Measurements from ENCODE around the gene SPTB.

The SPTB gene

DNA sequence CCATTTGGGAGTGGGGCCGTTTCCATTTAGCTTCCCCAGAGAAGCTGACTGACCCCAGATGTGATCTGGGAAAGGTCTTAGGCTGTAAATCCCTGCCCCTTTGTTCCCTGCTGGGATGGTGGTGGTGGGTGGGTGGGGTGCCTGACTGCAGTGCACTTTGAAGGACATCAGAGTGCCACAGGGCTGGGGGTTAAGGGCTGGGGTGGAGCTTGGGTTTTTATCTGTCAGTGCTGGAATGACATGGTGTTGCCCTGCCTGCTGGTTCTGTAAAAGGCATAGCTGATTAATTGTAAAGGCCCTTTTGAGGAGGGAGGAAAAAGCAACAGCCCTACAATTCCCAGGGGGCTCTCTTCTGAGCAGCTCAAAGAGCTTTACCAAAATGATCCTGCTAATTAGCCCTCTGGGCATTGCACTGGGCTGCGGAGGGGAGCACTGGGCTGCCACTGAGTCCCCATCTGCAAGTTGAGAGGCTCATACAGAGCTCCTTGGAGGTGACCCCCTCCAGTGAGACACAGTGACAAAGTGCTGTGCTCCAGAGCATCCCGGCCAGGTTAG is 154.4 kb downstream of the SPTB start:
- FAIRE-seq (no peak), DNase-seq (ENCODE audit: insufficient read length, low spot score) (no peak)
- no peak for TF ChIP-seq POLR2A (IDR thresholded peaks at IDR 0.05; ENCODE audit: low read depth, low read length)

DNA sequence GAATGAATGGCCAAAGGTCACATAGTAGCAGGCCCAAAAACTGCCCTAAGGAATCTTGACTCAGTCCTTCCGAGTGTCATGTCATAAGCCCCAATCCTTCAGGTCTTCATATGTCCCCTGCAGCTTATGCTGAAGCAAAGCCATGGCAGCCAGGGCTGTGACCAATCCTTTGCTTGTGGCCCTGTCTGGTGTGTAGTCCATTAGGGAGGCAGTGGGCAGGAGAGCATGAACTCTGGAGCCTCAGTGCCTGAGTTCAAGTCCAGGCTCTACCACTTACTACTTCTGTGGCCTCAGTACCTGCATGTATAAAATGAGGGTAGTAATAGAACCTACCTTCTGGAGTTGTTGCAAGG is 155.2 kb downstream of the SPTB start:
- no peak for TF ChIP-seq POLR2A (IDR thresholded peaks at IDR 0.05; ENCODE audit: low read depth, low read length)
- no peak for FAIRE-seq
- DNase-seq (ENCODE audit: insufficient read length, low spot score), result no peak

DNA sequence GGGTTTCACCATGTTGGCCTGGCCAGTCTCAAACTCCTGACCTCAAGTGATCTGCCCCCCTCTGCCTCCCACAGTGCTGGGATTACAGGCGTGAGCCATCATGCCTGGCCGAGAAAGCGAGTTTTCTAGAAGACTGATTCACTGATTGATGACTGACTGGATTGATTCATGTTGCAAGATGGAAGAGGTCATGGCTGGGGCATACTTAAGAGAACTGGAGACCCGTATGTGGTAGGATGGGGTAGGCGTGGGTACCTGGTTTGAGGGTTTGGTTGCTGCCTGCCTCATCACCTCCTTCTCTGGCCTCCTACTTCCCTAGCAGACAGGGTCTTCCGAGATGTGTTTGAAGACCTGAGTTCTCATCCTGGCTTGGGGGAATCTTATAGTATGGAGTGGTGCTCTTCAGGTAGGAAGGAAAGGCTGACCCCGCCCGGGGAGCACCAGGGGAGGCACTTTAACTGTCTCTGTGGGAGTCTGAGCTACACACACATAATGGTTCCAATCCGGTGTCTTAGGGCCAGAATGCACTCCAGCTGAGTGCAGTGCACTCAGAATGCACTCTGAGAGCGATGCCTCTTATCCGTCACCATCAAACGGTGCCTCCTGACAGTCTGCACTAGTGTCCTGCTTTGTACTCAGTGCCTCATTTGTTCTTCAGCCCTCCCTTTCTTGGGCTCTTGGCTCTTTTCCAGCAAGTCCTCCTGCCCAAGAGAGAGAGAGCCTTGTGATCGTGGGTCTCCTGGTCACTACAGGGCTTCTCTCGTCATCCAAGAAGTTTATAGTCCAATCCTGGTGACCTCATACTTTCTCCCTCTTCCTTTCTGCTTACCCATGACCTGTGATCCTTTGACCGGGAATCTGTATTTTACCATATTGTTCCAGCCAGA is 155.8 kb downstream of the SPTB start:
- no peak for TF ChIP-seq POLR2A (IDR thresholded peaks at IDR 0.05; ENCODE audit: low read depth, low read length)
- FAIRE-seq, result no peak
- no peak for DNase-seq (ENCODE audit: insufficient read length, low spot score)

DNA sequence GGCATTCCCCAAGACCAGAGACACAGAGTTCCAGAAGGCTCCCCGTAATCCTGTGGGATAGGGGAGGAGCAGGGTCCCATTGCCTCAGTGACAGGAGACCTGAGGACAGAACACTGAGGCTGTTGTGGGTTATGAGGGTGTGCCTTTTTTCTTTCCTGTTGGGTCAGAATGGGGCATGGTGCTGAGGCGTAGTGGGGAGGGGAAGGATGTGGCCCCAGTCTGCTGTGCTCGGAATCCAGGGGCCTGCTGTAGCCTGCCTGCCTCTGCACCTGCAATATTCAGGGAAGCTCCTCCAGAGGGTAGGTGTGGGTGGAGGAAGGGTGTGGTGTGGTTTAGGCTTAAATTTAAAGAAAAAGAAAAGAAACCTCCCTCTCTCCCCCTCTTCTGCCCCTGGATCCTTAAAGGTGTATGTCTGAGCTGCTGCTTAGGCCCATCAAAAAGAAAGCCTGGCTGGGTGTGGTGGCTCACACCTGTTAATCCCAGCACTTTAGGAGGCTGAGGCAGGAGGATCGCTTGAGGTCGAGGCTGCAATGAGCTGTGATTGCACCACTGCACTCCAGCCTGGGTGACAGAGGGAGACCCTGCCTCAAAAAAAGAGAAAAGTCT is 156.8 kb downstream of the SPTB start:
- FAIRE-seq, result no peak
- no peak for DNase-seq (ENCODE audit: insufficient read length, low spot score)
- TF ChIP-seq POLR2A (IDR thresholded peaks at IDR 0.05; ENCODE audit: low read depth, low read length), result no peak

DNA sequence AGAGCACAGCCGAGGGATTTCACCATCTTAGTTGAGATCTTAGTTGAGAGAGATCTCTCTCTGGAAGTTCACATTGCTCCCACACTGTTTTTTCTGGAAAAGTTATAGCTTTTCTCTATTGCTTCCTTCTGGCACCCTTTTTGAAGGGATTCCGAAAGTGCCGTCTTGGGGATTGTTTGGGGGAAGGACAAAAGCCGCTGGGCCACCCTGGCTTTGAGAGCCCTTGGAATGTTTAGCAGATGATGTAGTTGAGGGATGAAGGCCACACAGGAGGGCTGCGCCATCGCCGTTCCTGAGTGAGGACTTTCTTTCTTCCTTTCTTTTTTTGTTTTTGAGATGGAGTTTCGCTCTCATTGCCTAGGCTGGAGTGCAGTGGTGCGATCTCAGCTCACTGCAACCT is 157.8 kb downstream of the SPTB start:
- no peak for DNase-seq (ENCODE audit: insufficient read length, low spot score)
- no peak for TF ChIP-seq POLR2A (IDR thresholded peaks at IDR 0.05; ENCODE audit: low read depth, low read length)
- no peak for FAIRE-seq

DNA sequence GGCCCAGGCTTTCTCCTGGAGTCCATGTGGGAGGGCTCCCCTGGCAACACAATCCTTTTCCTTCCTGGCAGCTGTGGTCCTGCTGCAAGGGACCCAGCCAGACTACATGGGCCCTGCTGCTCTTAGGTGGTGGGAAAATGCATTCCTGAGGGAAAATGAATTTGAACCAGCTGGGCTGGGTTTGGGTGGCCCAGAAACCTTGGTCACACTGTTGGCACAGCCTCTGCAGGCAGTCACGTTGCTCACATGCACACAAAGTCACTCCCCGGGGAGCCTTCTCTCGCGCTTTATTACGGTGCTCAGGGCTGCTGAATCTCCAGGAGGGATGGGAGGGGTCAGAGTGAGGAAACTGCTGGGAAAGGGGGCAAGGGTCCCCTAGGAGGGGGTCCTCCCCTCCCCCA is 158.3 kb downstream of the SPTB start:
- FAIRE-seq, result peak; percentile 70
- TF ChIP-seq POLR2A (IDR thresholded peaks at IDR 0.05; ENCODE audit: low read depth, low read length), result no peak
- peak; percentile 44 for DNase-seq (ENCODE audit: insufficient read length, low spot score)

DNA sequence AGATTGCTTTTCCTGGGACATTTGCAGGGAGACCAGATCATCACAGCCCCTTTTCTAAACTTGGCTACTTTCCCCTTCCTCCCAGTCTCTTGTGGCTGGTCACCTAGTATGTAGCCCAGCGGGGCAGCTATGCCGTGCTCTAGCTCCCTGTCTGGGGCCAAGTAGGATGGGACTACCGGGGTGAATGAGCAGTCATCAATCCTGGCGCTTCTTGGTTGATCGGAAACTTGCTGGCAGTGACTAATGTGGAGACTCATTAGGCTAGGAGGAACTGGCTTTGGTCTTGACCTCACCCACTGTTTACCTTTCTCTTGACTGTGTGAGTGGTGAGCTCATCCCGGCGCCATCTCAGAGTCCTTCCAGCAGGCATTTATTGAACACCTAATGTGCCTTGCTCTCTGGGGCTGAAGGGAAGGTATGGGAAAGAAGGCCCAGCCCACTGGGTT is 159.6 kb downstream of the SPTB start:
- peak; percentile 96 for FAIRE-seq
- no peak for TF ChIP-seq POLR2A (IDR thresholded peaks at IDR 0.05; ENCODE audit: low read depth, low read length)
- DNase-seq (ENCODE audit: insufficient read length, low spot score), result peak; percentile 84

DNA sequence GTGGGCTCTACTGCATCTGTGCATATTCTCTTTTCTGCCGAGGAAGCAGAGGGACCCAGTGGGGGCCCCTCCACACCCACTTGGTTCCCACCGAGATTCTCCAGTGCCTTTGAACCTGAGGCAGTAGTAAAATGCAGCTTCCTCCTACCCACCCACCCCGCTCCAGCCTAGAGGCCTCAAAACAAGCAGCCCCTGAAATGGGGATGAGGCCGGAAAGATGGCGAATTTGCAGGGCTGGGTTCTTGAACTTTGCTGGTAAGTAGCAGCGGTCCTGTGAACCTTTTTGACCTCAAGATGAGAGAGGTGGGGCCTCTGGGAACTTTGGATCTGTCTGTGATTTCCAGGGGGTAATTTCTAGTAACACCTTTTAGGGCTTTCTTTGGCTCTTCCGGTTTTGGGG is 160.1 kb downstream of the SPTB start:
- no peak for FAIRE-seq
- no peak for TF ChIP-seq POLR2A (IDR thresholded peaks at IDR 0.05; ENCODE audit: low read depth, low read length)
- DNase-seq (ENCODE audit: insufficient read length, low spot score), result no peak

DNA sequence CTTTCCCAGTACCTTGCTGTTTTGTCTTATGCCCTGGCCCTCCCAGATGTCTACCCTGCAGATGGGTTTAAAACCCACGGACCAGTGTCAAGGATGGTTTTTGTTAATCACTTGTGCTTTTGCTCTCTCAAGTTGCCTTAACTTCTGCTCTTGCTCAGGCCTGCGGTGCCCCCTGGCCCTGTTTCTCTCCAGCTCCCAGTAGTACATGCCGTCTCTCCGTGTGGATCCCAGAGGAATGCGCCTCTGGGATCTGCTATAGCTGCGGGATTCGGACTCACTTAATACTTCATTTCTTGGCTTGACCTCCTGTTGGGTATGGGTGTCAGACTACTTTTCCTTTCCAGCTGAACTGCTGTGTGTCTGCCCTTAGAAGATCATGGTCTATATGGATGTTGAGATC is 160.9 kb downstream of the SPTB start:
- DNase-seq (ENCODE audit: insufficient read length, low spot score), result no peak
- TF ChIP-seq POLR2A (IDR thresholded peaks at IDR 0.05; ENCODE audit: low read depth, low read length), result no peak
- no peak for FAIRE-seq

DNA sequence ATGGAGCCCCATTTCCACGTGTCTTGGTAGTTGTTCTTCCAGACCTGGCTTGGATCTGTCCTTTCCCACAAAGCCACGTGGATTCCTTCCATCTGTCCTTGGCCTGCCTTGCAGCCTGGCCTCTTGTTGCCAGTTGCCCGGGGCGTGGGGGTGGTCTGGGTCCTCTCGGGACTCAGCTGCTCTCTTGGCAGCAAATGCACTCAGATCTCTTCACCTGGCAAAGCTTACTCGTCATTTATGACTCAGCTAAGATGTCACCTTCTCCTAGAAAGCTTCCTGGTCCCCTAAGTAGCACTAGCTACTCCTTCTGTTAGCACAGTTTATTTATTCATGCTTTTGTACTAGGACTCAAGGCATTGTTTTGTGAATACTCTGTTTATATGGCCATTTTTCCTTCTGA is 161.8 kb downstream of the SPTB start:
- no peak for TF ChIP-seq POLR2A (IDR thresholded peaks at IDR 0.05; ENCODE audit: low read depth, low read length)
- DNase-seq (ENCODE audit: insufficient read length, low spot score) (no peak), FAIRE-seq (no peak)

DNA sequence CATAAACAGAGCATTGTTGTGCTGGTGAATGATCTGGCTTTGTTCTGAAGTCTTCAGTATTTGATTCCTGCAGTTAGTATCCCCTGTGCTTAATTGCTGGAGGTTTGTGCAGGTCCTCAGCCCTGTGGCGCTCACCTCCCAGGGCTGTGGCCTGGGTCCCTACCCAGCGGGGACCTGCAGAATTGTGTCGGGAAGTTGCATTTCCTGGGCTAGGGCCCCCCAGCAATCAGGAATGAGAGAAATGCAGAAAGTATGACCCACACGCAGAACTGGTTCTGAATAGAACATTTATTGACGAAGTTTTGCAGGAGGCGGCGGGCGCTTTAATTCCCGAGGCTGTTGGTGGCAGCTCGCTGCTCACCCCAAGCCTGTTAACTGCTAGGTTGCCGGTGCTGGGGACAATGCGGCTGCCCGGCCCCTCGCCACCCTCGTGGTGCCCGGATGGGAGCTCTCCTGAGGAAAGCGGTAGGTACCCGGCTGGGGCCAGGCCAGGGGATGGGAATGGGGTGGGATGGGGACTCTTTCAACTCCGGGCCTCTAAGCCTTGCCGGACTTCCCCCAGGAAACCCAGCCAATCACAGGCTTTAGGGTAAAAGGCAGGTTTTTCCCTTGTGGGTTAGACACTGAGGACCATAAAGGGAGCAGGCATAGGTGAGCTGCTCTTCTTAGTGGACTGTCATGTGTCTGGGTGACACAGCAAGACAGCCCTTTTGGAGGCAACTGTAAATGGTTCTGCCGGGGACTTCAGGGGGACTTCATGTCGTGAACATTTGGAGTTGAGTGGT is 163.9 kb downstream of the SPTB start:
- no peak for TF ChIP-seq POLR2A (IDR thresholded peaks at IDR 0.05; ENCODE audit: low read depth, low read length)
- FAIRE-seq (no peak), DNase-seq (ENCODE audit: insufficient read length, low spot score) (no peak)

DNA sequence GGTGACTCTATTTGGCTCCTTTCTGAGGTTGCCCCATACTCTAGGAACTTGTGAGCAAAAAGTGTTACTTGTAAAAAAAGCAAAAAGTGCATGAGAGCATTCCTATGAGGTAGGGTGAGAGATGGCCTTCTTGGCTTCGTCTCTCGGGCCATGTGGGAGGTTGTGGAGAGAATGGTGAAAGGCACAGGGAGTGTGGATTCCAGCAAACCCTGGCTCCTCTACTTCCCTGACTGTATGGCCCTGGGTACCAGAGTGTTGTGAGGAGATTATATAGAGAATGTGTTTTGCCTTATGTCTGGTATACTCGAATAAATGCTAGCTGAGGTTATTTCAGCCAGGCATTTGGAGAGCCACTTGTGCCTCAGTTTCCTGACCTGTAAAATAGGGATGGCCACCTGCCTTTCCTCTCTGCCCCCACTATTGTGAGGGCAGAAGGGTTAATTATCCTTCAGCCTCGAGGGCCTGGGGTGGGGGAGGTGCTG is 164.5 kb downstream of the SPTB start:
- DNase-seq (ENCODE audit: insufficient read length, low spot score) (no peak), FAIRE-seq (no peak)
- TF ChIP-seq POLR2A (IDR thresholded peaks at IDR 0.05; ENCODE audit: low read depth, low read length), result no peak

DNA sequence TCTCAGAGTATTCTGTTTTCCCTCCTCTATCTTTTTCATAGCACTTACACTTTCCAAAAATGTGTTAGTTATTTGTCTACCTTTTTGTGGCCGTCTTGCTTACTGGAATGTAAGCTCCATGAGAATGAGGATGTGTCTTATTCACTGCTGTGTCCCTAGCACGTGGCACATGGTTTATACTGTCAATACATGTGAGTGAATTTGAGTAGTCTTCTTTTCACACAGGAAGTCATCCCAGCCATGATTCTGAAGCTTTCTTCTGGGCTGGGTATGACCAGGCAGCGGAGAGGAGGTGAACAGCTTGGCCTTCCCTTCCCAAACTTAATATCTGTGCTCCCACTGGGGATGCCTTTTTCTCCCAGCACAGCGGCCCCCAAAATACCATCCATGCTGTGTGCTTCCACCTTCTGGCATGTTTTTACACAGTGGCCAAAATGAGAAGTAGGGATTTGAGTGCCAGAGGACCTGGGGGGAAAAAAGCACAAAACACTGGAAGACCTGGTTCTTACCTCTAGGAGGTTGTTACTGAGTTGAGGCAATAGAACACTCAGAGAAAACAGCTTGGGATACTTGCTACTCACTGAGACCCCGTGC is 165.2 kb downstream of the SPTB start:
- no peak for TF ChIP-seq POLR2A (IDR thresholded peaks at IDR 0.05; ENCODE audit: low read depth, low read length)
- DNase-seq (ENCODE audit: insufficient read length, low spot score), result no peak
- no peak for FAIRE-seq

DNA sequence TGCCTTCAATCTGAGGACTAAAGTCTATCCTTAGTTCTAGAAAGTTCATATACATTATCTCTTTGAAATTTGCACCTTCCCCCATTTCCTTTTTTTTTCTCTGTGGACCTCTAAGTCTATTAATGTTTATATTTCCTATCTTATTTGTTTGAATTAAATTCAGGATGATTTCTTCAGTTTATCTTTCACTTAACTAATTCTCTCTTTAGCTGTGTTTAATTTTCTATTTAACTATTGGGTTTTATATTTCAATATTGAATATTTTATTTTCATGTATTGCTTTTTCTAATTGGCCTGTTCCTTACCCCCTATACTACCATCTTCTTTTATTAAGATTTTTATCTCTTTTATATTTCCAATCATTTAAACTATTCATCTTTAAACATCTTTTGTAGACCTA is 166.0 kb downstream of the SPTB start:
- FAIRE-seq (no peak), DNase-seq (ENCODE audit: insufficient read length, low spot score) (no peak)
- no peak for TF ChIP-seq POLR2A (IDR thresholded peaks at IDR 0.05; ENCODE audit: low read depth, low read length)
